ENCODE measurements around the gene RPTOR.

RPTOR gene

DNA sequence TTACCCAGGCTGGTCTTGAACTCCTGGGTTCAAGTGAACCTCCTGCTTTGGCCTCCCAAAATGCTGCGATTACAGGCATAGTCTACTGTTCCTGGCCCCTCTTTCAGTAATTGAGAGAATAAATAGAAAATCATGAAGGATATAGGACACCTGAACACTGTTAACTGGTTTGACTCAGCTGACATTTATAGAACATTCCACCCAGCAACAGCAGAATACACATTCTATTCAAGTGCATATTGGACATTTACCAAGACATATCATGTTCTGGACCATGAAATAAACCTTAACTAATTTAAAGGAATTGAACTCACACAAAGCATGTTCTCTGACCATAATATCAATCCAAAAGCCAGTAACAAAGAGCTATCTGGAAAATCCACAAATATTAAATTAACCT lies 470.5 kb downstream of the RPTOR start:
- DNase-seq (ENCODE audit: low read depth, low spot score): no peak

All from iPS DF 19.7 (cell line).